ENCODE data around the gene RYR1.
"Not testable (repeated sequence)": the region's sequence is repeated elsewhere in the genome, so short reads cannot be mapped to it uniquely, and the experiment has no call there.

The RYR1 gene

GRCh38 chr19:38564981-38565690, 131.6 kb downstream of the RYR1 start:
- peaks cover 0 to 42% of the 10 kb centered on the region in 2 donors for H3K27me3 ChIP-seq
- TF ChIP-seq CTCF (IDR thresholded peaks at IDR 0.05): no peak
- H3K36me3 ChIP-seq: no peaks in the 10 kb centered on the region
- H3K4me3 ChIP-seq: peak overlapping the region in 1 of 2 donors; percentile 33
- peaks cover 0 to 5% (median 2%) of the 10 kb centered on the region in 4 donors for H3K4me1 ChIP-seq
- H3K27ac ChIP-seq: no peak overlapping the region
- no peak for DNase-seq
- no peaks in the 10 kb centered on the region for H3K9me3 ChIP-seq
- intact Hi-C loops (cut with DNase I; ENCODE audit: low total_unique reads): no loop called here

- intact Hi-C loops (cut with DNase I; ENCODE audit: low total_unique reads): no loop called here
- H3K36me3 ChIP-seq: no peaks in the 10 kb centered on the region
- H3K9me3 ChIP-seq: no peaks in the 10 kb centered on the region
- peaks cover 0 to 42% of the 10 kb centered on the region in 2 donors for H3K27me3 ChIP-seq
- DNase-seq: no peak
- no peak for TF ChIP-seq CTCF (IDR thresholded peaks at IDR 0.05)
- H3K27ac ChIP-seq: no peak overlapping the region
- peaks cover 0 to 5% (median 2%) of the 10 kb centered on the region in 4 donors for H3K4me1 ChIP-seq
- peak overlapping the region in 1 of 2 donors; percentile 33 for H3K4me3 ChIP-seq
These were observed 132.2 kb downstream of the RYR1 start for GRCh38 chr19:38565691-38566105.

GRCh38 chr19:38569368-38569983, 136.0 kb downstream of the RYR1 start:
- Histone ChIP-seq H3K9me3 (no peaks in the 10 kb centered on the region), H3K27me3 (peaks cover 0 to 24% of the 10 kb centered on the region in 2 donors), H3K4me1 (peaks cover 0 to 5% (median 2%) of the 10 kb centered on the region in 4 donors), H3K4me3 (no peak overlapping the region), H3K27ac (no peak overlapping the region), H3K36me3 (no peaks in the 10 kb centered on the region)
- DNase-seq: no peak
- intact Hi-C loops (cut with DNase I; ENCODE audit: low total_unique reads): no loop called here
- no peak for TF ChIP-seq CTCF (IDR thresholded peaks at IDR 0.05)

GRCh38 chr19:38571682-38572081, 138.2 kb downstream of the RYR1 start:
- Histone ChIP-seq H3K4me1 (no peaks in the 10 kb centered on the region), H3K4me3 (no peak overlapping the region), H3K36me3 (peaks cover 0 to 4% (median 0%) of the 10 kb centered on the region in 3 donors), H3K9me3 (no peaks in the 10 kb centered on the region), H3K27ac (no peak overlapping the region), H3K27me3 (peaks cover 0 to 6% of the 10 kb centered on the region in 2 donors)
- no peak for DNase-seq
- intact Hi-C loops (cut with DNase I; ENCODE audit: low total_unique reads): no loop called here
- no peak for TF ChIP-seq CTCF (IDR thresholded peaks at IDR 0.05)

GRCh38 chr19:38577826-38578225, 144.3 kb downstream of the RYR1 start:
- Histone ChIP-seq H3K9me3 (no peaks in the 10 kb centered on the region), H3K4me1 (no peaks in the 10 kb centered on the region), H3K36me3 (peaks cover 0 to 4% (median 0%) of the 10 kb centered on the region in 3 donors), H3K4me3 (no peak overlapping the region), H3K27me3 (no peaks in the 10 kb centered on the region), H3K27ac (no peak overlapping the region)
- TF ChIP-seq CTCF (IDR thresholded peaks at IDR 0.05): no peak
- intact Hi-C loops (cut with DNase I; ENCODE audit: low total_unique reads): no loop called here
- DNase-seq: no peak

GRCh38 chr19:38579304-38579703, 145.8 kb downstream of the RYR1 start:
- H3K4me3 ChIP-seq; H3K36me3 ChIP-seq; H3K27ac ChIP-seq; H3K9me3 ChIP-seq; intact Hi-C loops (cut with DNase I; ENCODE audit: low total_unique reads); H3K4me1 ChIP-seq; H3K27me3 ChIP-seq; DNase-seq: not testable (repeated sequence)
